Ovary (tissue), 9 donors: ENCODE data around the gene FSD1L. TPM values are rescaled to one million over a fixed set of nuclear protein-coding genes. Genes with fewer than 3 reads are reported as not detected.

Experiments
- DNase-seq, 5 donors: peaks; one replicate each; pipeline ENCODE4 v3.0.0-alpha.2; 2019 to 2020
- H3K27ac ChIP-seq, 2 donors: fragments of 200-600 bp; one replicate each; pipeline versions ENCODE4 v1.5.1 to v1.8.0; 2019 to 2022
- H3K27me3 ChIP-seq: fragments of 200-600 bp; one replicate; pipeline ENCODE4 v1.8.0; 2022
- H3K36me3 ChIP-seq: fragments of 200-600 bp; sonication (generic); one replicate; pipeline ENCODE4 v1.5.1; 2019
- H3K4me1 ChIP-seq: one replicate; pipeline ENCODE4 v1.8.1; 2013; ENCODE audit warnings: mild to moderate bottlenecking, moderate library complexity; ENCODE audit not compliant: insufficient read depth
- H3K4me3 ChIP-seq: fragments of 200-600 bp; sonication (generic); one replicate; pipeline ENCODE4 v1.5.1; 2017
- H3K9me3 ChIP-seq, 2 donors: fragments of 200-600 bp in 1 of 2; sonication (generic) in 1 of 2; one replicate each; pipeline versions ENCODE4 v1.5.1 to v1.8.1; 2013 to 2019; ENCODE audit warnings: mild to moderate bottlenecking in 1 of 2, moderate library complexity in 1 of 2
- EP300 ChIP-seq: sonication (generic); formaldehyde crosslinking; IDR thresholded peaks from one replicate; pipeline ENCODE4 v1.6.1; 2017; ENCODE audit warnings: antibody characterized with exemption
- POLR2A ChIP-seq: fragments of 450-650 bp; IDR thresholded peaks from one replicate; pipeline ENCODE4 v1.6.1; 2017; ENCODE audit warnings: antibody characterized with exemption, mild to moderate bottlenecking, moderate library complexity
- WGBS, 3 donors: extraction: QIAGEN DNeasy Blood & Tissue Kit in 1 of 3; methylation state at CpG; one replicate each; pipeline versions ENCODE4 v1.1.5 to v1.1.7; 2013 to 2017; 5-methylcytosine and 5-hydroxymethylcytosine counted together
- intact Hi-C, 4 donors: fragments of 100-400 bp; cut with DNase I; formaldehyde crosslinking; loops; one replicate each; pipeline versions ENCODE4 v1.11.0 to v1.15.1; 2022 to 2023
- polyA plus RNA-seq, 2 donors: library from polyadenylated mRNA; stranded (reverse); fragments of 200-250 nt in 1 of 2; fragments of 350-450 nt in 1 of 2; fragmentation: Illumina TruSeq in 1 of 2; extraction: RNeasy Lipid Tissue Mini Kit (QIAGEN cat#74804) in 1 of 2; gene quantifications; one replicate each; pipeline ENCODE4 v1.2.3, GENCODE V29; 2013 to 2014
- total RNA-seq, 7 donors: library from RNA; depleted of rRNA in 2 of 7; stranded (reverse); fragments of >200 nt in 2 of 7; fragmentation: NEBNext Ultra II Directional in 3 of 7; extraction: Animal tissue kit (Norgen Biotek cat#: 25700) in 3 of 7; gene quantifications; one replicate each; pipeline versions ENCODE4 v1.1.0 to v1.2.4, GENCODE V29; 2016 to 2023
- TF ChIP-seq, protein P1 (sequence below), 3 donors: fragments of 450-650 bp in 2 of 3; fragments of 200-600 bp in 1 of 3; IDR thresholded peaks; one replicate each; pipeline versions ENCODE4 v1.5.1 to v1.8.0; 2016 to 2022; ENCODE audit warnings: antibody characterized with exemption in 3 of 3, mild to moderate bottlenecking in 1 of 3
- donor health status: DM: no; HTN: no; CAD: no; lungs with moderate emphysema.
- donor health status: DM: no; HTN: no; CAD: no.
- donor health status: Bipolar disorder and iron deficiency.
- donor health status: DM: yes; HTN: yes; CAD: no.
- donor health status: DM: no; HTN: no; CAD: no.
- donor health status: DM: yes; HTN: yes; CAD: no.

The FSD1L gene
- total and polyA plus RNA-seq, 9 donors, result 1.4 to 7.6 (median 4.0) TPM

DNA sequence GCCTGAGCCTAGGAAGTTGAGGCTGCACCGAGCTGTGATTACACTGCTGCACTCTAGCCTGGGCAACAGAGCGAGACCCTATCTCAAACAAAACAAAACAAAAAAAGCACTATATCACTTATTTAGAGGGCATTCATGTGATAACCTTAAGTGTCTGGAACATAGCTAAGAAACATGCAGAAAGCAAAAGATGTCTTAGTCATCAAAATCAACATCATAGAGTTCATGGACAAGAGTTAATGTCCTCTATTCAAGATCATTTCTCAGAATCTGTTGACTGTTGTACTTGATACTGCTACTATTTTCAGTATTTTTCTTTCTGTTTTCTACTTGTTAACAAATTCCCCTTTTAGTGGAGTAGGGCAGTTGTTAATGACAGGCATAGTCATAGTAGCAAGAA is 25.4 kb downstream of the FSD1L start:
- intact Hi-C loops, result no loop called here
- Histone ChIP-seq H3K4me3 (no peak overlapping the region), H3K27me3 (no peaks in the 10 kb centered on the region), H3K36me3 (no peaks in the 10 kb centered on the region), H3K9me3 (no peaks in the 10 kb centered on the region), H3K4me1 (no peaks in the 10 kb centered on the region), H3K27ac (no peak overlapping the region)
- TF ChIP-seq EP300 (no peak), POLR2A (no peak)
- TF ChIP-seq, protein P1, sequence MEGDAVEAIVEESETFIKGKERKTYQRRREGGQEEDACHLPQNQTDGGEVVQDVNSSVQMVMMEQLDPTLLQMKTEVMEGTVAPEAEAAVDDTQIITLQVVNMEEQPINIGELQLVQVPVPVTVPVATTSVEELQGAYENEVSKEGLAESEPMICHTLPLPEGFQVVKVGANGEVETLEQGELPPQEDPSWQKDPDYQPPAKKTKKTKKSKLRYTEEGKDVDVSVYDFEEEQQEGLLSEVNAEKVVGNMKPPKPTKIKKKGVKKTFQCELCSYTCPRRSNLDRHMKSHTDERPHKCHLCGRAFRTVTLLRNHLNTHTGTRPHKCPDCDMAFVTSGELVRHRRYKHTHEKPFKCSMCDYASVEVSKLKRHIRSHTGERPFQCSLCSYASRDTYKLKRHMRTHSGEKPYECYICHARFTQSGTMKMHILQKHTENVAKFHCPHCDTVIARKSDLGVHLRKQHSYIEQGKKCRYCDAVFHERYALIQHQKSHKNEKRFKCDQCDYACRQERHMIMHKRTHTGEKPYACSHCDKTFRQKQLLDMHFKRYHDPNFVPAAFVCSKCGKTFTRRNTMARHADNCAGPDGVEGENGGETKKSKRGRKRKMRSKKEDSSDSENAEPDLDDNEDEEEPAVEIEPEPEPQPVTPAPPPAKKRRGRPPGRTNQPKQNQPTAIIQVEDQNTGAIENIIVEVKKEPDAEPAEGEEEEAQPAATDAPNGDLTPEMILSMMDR (IDR thresholded peaks at IDR 0.05), result no peak
- WGBS, 3 donors, result 90 to 100% (median 92%) methylated on average over 2 of the region's 2 CpGs
- DNase-seq, result no peak

DNA sequence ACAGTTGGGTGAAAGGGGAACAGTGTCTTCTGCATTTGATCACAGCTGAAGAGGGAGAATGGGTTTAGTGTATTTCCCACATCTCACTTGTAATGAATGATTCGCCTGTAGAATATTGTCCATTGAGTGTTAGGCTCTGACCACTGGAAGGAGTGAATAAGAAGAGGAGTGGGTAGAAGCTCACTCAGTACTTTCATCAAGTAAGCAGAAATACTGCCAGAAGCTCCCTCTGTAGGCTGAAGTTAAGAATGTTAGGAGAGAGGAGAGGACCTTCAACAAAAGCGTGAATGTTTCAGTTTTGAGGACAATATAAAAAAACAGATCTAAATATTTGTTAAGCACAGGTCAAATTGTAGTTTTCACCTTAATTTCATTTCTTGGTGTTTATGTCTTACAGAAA is 27.5 kb downstream of the FSD1L start:
- Histone ChIP-seq H3K27ac (no peak overlapping the region), H3K27me3 (no peaks in the 10 kb centered on the region), H3K4me3 (no peak overlapping the region), H3K36me3 (no peaks in the 10 kb centered on the region), H3K9me3 (no peaks in the 10 kb centered on the region), H3K4me1 (no peaks in the 10 kb centered on the region)
- no peak for DNase-seq
- TF ChIP-seq, protein P1 (IDR thresholded peaks at IDR 0.05), result no peak
- TF ChIP-seq POLR2A (no peak), EP300 (no peak)
- intact Hi-C loops, result no loop called here
- 64 to 77% (median 68%) methylated on average over 2 of the region's 2 CpGs for WGBS, 3 donors

DNA sequence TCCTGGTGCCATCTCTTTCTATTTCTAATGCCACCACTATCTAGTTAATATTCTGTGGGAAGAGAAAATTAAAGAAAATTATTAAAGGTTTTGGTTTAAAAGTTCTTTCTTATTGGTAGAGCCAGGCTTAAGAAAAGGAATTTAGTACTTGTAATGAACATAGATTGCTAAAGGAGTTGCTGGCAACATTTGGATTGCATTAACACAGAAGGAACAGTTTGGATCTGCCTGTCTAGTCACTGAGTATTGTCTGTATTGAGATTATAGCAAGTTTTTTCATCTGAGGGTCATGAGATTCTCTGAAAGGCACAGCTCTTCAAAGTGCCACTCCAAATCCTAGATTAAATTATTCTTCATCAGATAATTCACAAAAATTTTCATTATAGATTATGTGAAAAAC is 32.0 kb downstream of the FSD1L start:
- no peak overlapping the region for H3K4me3 ChIP-seq
- no peak for DNase-seq
- no peak for TF ChIP-seq POLR2A
- no peaks in the 10 kb centered on the region for H3K9me3 ChIP-seq
- H3K36me3 ChIP-seq, result no peaks in the 10 kb centered on the region
- H3K27ac ChIP-seq, result no peak overlapping the region
- H3K4me1 ChIP-seq, result no peaks in the 10 kb centered on the region
- intact Hi-C loops, result no loop called here
- H3K27me3 ChIP-seq, result no peaks in the 10 kb centered on the region

DNA sequence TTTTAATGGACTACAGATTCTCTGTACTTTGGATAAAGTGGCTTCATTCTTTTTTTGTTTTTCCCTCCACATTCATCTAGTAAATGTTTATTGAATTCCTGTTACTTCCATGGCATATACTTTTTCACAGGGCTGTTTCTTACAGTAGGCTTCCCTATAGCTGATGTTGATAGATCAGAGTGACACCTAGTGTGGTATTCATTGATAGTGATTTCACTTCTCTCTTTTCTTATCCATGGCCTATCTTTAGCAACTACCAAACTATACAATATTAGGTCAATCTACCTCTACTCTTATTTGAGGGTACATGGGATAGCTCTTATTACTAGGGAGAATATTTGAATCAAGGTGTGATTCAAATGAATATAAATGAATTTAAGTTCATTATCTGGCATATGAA is 35.8 kb downstream of the FSD1L start:
- Histone ChIP-seq H3K9me3 (no peaks in the 10 kb centered on the region), H3K4me1 (no peaks in the 10 kb centered on the region), H3K36me3 (no peaks in the 10 kb centered on the region), H3K4me3 (no peak overlapping the region), H3K27ac (no peak overlapping the region), H3K27me3 (no peaks in the 10 kb centered on the region)
- intact Hi-C loops, result no loop called here
- DNase-seq, result no peak
- TF ChIP-seq EP300 (no peak), POLR2A (no peak)
- TF ChIP-seq, protein P1 (IDR thresholded peaks at IDR 0.05), result no peak

DNA sequence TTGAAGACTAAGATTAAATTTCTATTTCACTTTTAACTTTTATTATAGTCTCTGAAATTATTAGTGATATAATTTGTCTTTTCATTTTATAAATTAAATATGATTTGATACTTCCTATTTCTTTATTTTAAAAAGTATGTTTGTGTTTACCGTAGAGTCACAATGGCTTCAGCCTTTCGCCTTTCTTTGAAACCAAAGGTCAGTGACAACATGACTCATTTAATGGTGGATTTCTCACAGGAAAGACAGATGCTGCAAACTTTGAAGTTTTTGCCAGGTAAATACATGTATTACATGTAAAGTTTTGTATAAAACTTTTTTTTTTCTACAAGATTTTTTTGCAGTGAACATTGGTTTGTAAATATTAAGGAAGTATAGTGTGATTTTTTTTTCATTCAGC is 36.4 kb downstream of the FSD1L start:
- Histone ChIP-seq H3K27ac (no peak overlapping the region), H3K36me3 (no peaks in the 10 kb centered on the region), H3K4me1 (no peaks in the 10 kb centered on the region), H3K27me3 (no peaks in the 10 kb centered on the region), H3K4me3 (no peak overlapping the region), H3K9me3 (no peaks in the 10 kb centered on the region)
- intact Hi-C loops, result no loop called here
- WGBS, 3 donors, result 95 to 97% (median 97%) methylated on average over 2 of the region's 2 CpGs
- TF ChIP-seq EP300 (no peak), POLR2A (no peak)
- TF ChIP-seq, protein P1 (IDR thresholded peaks at IDR 0.05), result no peak
- no peak for DNase-seq
